Bronchial smooth muscle cell (primary cell): Measurements from ENCODE around the gene SPAG17. TPM values are rescaled to one million over a fixed set of nuclear protein-coding genes. Genes with fewer than 3 reads are reported as not detected.

Experiments used
- total RNA-seq: library from RNA; depleted of rRNA; stranded (reverse); fragments of >200 nt; gene quantifications from 2 replicates; pipeline ENCODE4 v1.2.1, GENCODE V29; 2014

The SPAG17 gene
- not detected in 2 replicates for total RNA-seq

DNA sequence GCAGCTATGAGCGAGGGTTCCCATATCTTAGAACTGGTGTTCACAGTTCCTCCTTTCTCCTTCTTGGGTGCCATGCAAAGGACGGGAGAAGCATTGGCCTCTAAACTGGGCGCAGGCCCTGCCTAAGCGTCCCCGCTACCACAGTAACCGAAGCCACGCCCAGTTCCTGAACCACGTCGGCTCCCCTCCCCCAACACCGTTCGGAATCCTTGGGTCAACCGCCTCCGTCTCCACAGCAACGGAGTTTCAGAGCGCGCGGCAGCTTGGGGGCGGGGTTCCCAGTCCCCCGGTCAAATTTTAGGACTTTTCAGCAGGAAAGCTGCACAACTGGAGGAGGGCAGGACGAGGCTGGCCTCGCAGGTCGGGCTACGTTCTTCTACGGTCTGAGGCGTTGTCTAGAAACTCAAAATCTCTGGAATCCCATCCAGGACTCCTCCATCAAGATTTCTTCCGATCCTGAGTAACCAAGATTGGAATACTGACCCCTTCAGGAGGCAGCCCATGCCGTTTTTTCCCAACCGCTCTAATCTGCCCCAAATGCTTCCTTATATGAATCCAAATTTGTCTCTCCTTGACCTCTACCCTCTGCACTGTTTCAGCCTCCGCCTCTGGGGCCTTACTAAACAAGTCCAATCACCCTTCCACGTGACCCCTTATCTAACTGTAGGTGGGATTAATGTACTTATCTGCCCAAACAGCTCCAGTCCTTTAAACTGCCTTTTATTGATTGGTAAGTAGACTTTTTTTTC lies at the start of gene SPAG17:
TSS of gene SPAG17 (minus strand) at position 145 of the 749 bp plus-strand sequence. CDS start at position 74, 71 bp downstream.

DNA sequence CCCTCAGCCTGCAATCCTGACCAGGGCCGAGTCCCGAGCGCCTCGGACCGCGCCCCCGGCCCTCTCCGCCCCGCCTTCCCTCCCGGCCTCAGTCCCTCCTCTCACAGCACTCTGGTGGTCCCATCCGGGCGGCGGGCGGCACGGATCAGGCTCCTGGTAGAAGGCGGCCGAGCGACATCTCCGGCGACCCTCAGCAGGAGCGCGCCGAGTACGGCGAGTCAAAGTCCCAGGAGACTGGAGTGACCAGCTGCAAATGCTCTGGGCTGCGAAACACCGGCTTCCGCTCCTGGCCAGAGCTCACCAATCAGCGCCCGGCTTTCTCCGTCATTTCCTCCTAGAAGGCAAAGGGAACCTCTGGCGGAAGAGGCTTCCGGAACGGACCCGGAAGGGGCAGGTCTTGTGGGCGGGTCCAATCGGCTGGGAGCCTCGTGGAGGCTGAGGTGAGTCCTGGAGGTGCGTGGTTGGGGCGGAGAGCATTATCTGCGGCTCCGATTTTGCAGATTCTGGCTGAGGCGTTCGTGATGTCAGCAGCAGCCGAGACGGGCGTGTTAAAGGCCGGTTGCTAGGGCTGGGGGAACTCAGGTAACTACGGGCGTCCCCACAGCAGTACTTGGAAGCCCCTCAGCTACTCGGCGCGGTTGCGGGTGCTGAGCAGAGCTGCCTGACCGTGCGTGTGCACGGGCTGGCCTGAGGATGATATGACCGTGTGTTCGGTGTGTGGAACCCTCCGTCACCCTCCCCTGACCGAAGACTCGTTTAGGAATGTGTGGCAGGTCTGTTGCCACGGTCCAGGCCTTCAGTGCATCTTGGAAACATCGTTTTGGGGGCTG lies 255.5 kb downstream of the SPAG17 start, which contains the start of the genes GDAP2 and WDR3:
TSS of gene GDAP2 (minus strand) at position 279 of the 830 bp plus-strand sequence. CDS start 9,264 bp downstream, outside the sequence.
TSS of gene WDR3 (plus strand) at position 397 of the 830 bp plus-strand sequence. CDS start 3,581 bp downstream, outside the sequence.

